Islet of Langerhans (tissue), 1 donor: ENCODE measurements around the gene NCAPD3.
"Not testable (repeated sequence)": the region's sequence is repeated elsewhere in the genome, so short reads cannot be mapped to it uniquely, and the experiment has no call there.

ENCODE experiments used
- FAIRE-seq: peaks from one replicate; lab custom pipeline; 2011; peaks lifted over from hg19 to GRCh38; lab: Jason Lieb, UNC

The NCAPD3 gene

GRCh38 chr11:134226806-134227325, 3.1 kb upstream of the NCAPD3 start:
- FAIRE-seq = no peak

- no peak for FAIRE-seq
Measured at GRCh38 chr11:134224710-134225664, 1.2 kb upstream of the NCAPD3 start.

- FAIRE-seq = no peak
Measured at GRCh38 chr11:134223121-134223520, 646 bp downstream of the NCAPD3 start.

- no peak for FAIRE-seq
Measured at GRCh38 chr11:134216816-134217215, 7.0 kb downstream of the NCAPD3 start.

- FAIRE-seq = no peak
Measured at GRCh38 chr11:134215836-134216235, 7.9 kb downstream of the NCAPD3 start.

GRCh38 chr11:134207538-134208239, 16.1 kb downstream of the NCAPD3 start:
- no peak for FAIRE-seq

GRCh38 chr11:134206185-134206584, 17.6 kb downstream of the NCAPD3 start:
- FAIRE-seq = no peak

GRCh38 chr11:134205729-134206128, 18.0 kb downstream of the NCAPD3 start:
- no peak for FAIRE-seq

- no peak for FAIRE-seq
Measured at GRCh38 chr11:134202661-134203060, 21.1 kb downstream of the NCAPD3 start.

- FAIRE-seq = no peak
Measured at GRCh38 chr11:134200688-134201087, 23.1 kb downstream of the NCAPD3 start.

- no peak for FAIRE-seq
Measured at GRCh38 chr11:134199531-134199930, 24.2 kb downstream of the NCAPD3 start.

GRCh38 chr11:134196756-134197155, 27.0 kb downstream of the NCAPD3 start:
- no peak for FAIRE-seq

- not testable (repeated sequence) for FAIRE-seq
Measured at GRCh38 chr11:134188092-134188491, 35.7 kb downstream of the NCAPD3 start.

GRCh38 chr11:134181707-134182106, 42.1 kb downstream of the NCAPD3 start:
- no peak for FAIRE-seq

GRCh38 chr11:134178032-134178674, 45.6 kb downstream of the NCAPD3 start:
- no peak for FAIRE-seq

- no peak for FAIRE-seq
Measured at GRCh38 chr11:134176284-134176683, 47.5 kb downstream of the NCAPD3 start.

- FAIRE-seq = no peak
Measured at GRCh38 chr11:134173296-134173695, 50.5 kb downstream of the NCAPD3 start.

GRCh38 chr11:134171951-134172350, 51.8 kb downstream of the NCAPD3 start:
- no peak for FAIRE-seq

- FAIRE-seq = no peak
Measured at GRCh38 chr11:134170919-134171281, 52.9 kb downstream of the NCAPD3 start.

GRCh38 chr11:134170177-134170918, 53.4 kb downstream of the NCAPD3 start:
- no peak for FAIRE-seq

GRCh38 chr11:134164490-134165370, 59.0 kb downstream of the NCAPD3 start:
- FAIRE-seq = no peak
